ENCODE data around the gene ZC3H14.
A peak's percentile ranks its signal among the peaks of the same experiment; 100 is the strongest.

ZC3H14 gene

DNA sequence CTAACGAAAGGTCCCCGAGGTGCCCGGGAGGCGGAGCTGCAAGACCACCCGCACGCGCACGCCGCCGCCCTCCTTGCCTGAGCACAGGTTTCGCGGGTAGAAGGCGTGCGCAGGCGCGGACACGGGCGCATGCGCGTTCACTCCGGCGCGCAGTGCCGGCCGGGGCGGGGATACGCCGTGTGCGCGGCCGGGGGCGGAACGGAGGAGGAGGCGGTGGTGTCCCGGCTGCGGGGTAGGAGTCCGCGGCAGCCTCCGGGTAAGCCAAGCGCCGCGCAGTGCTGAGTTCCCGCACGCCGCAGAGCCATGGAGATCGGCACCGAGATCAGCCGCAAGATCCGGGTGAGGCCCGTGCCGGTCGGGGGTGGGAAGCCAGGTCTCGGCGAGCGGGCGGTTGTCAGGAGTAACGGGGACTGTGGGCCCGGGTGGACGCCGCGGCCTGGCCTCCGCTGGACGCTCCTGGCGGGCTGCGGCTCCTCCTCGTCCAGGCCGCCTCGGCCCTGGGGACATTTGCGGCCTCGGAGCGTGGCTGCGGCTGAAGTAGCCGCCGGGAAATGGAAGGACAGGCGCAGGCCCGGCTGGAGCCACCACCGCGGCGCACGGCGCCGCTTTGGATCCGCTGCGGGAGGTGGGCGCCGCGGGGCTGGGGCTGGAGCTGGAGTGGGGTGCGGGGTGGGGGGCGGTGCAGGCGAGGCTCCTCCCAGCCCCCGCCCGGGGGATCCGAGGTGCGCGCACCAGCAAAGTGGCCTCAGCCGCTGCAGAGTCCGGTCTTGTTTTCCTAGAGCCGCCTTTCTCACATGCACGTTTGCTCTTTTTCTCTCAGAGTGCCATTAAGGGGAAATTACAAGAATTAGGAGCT is at the start of gene ZC3H14 (continued):
- TF ChIP-seq ZNF677 (tag by site-specific recombination; IDR thresholded peaks at IDR 0.05) (no peak), SP2 (tag by site-specific recombination; IDR thresholded peaks at IDR 0.05) (peak; percentile 67), ZNF777 (tag by site-specific recombination; IDR thresholded peaks at IDR 0.05; ENCODE audit: borderline replicate concordance) (no peak), SP7 (tag by site-specific recombination; IDR thresholded peaks at IDR 0.05) (peak; percentile 53; the same call in 1 of the 2 replicates), ZNF571 (tag by site-specific recombination; IDR thresholded peaks at IDR 0.05) (no peak), HOXC10 (CRISPR knock-in tag; IDR thresholded peaks at IDR 0.05) (no peak), ZNF114 (tag by site-specific recombination; IDR thresholded peaks at IDR 0.05) (no peak), ZNF324 (tag by site-specific recombination; IDR thresholded peaks at IDR 0.05) (0 out of 2 replicates have a peak, but pooled peaks have one; percentile 40), ZNF600 (tag by site-specific recombination; IDR thresholded peaks at IDR 0.05) (peak; percentile 94), ZNF223 (tag by site-specific recombination; IDR thresholded peaks at IDR 0.05) (no peak), SALL2 (tag by site-specific recombination; IDR thresholded peaks at IDR 0.05; ENCODE audit: borderline replicate concordance) (no peak), TRIM28 (IDR thresholded peaks at IDR 0.05; ENCODE audit: borderline replicate concordance, low read length) (peak; percentile 34; the same call in 1 of the 2 replicates), ZNF211 (tag by site-specific recombination; IDR thresholded peaks at IDR 0.05; ENCODE audit: low read depth) (no peak), EGR2 (tag by site-specific recombination; IDR thresholded peaks at IDR 0.05; ENCODE audit: low read depth) (peak; percentile 80), ZNF48 (tag by site-specific recombination; IDR thresholded peaks at IDR 0.05) (no peak), ZNF776 (tag by site-specific recombination; IDR thresholded peaks at IDR 0.05; ENCODE audit: borderline replicate concordance) (no peak), ZNF530 (tag by site-specific recombination; IDR thresholded peaks at IDR 0.05; ENCODE audit: low read depth) (no peak), MEIS1 (CRISPR knock-in tag; IDR thresholded peaks at IDR 0.05; ENCODE audit: borderline replicate concordance) (no peak), ZBTB21 (tag by site-specific recombination; IDR thresholded peaks at IDR 0.05) (no peak), ZNF629 (tag by site-specific recombination; IDR thresholded peaks at IDR 0.05) (no peak)
- TF ChIP-seq, protein P1, sequence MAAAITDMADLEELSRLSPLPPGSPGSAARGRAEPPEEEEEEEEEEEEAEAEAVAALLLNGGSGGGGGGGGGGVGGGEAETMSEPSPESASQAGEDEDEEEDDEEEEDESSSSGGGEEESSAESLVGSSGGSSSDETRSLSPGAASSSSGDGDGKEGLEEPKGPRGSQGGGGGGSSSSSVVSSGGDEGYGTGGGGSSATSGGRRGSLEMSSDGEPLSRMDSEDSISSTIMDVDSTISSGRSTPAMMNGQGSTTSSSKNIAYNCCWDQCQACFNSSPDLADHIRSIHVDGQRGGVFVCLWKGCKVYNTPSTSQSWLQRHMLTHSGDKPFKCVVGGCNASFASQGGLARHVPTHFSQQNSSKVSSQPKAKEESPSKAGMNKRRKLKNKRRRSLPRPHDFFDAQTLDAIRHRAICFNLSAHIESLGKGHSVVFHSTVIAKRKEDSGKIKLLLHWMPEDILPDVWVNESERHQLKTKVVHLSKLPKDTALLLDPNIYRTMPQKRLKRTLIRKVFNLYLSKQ (tag by site-specific recombination; IDR thresholded peaks at IDR 0.05; ENCODE audit: borderline replicate concordance), result no peak
- TF ChIP-seq, protein P2, sequence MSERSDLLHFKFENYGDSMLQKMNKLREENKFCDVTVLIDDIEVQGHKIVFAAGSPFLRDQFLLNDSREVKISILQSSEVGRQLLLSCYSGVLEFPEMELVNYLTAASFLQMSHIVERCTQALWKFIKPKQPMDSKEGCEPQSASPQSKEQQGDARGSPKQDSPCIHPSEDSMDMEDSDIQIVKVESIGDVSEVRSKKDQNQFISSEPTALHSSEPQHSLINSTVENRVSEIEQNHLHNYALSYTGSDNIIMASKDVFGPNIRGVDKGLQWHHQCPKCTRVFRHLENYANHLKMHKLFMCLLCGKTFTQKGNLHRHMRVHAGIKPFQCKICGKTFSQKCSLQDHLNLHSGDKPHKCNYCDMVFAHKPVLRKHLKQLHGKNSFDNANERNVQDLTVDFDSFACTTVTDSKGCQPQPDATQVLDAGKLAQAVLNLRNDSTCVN (tag by site-specific recombination; optimal IDR thresholded peaks at IDR 0.05), result peak; percentile 96
- TF ChIP-seq, protein P3, sequence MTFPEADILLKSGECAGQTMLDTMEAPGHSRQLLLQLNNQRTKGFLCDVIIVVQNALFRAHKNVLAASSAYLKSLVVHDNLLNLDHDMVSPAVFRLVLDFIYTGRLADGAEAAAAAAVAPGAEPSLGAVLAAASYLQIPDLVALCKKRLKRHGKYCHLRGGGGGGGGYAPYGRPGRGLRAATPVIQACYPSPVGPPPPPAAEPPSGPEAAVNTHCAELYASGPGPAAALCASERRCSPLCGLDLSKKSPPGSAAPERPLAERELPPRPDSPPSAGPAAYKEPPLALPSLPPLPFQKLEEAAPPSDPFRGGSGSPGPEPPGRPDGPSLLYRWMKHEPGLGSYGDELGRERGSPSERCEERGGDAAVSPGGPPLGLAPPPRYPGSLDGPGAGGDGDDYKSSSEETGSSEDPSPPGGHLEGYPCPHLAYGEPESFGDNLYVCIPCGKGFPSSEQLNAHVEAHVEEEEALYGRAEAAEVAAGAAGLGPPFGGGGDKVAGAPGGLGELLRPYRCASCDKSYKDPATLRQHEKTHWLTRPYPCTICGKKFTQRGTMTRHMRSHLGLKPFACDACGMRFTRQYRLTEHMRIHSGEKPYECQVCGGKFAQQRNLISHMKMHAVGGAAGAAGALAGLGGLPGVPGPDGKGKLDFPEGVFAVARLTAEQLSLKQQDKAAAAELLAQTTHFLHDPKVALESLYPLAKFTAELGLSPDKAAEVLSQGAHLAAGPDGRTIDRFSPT (tag by site-specific recombination; IDR thresholded peaks at IDR 0.05), result no peak
- TF ChIP-seq, protein P4, sequence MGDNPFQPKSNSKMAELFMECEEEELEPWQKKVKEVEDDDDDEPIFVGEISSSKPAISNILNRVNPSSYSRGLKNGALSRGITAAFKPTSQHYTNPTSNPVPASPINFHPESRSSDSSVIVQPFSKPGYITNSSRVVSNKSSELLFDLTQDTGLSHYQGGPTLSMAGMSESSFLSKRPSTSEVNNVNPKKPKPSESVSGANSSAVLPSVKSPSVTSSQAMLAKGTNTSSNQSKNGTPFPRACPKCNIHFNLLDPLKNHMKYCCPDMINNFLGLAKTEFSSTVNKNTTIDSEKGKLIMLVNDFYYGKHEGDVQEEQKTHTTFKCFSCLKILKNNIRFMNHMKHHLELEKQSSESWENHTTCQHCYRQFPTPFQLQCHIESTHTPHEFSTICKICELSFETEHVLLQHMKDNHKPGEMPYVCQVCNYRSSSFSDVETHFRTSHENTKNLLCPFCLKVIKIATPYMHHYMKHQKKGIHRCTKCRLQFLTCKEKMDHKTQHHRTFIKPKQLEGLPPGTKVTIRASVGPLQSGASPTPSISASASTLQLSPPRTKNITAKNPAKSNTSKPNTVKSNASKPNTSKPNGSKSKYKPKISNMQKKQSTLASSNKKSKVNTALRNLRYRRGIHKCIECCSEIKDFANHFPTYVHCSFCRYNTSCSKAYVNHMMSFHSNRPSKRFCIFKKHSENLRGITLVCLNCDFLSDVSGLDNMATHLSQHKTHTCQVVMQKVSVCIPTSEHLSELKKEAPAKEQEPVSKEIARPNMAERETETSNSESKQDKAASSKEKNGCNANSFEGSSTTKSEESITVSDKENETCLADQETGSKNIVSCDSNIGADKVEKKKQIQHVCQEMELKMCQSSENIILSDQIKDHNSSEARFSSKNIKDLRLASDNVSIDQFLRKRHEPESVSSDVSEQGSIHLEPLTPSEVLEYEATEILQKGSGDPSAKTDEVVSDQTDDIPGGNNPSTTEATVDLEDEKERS (tag by site-specific recombination; IDR thresholded peaks at IDR 0.05), result no peak
- TF ChIP-seq, protein P5, sequence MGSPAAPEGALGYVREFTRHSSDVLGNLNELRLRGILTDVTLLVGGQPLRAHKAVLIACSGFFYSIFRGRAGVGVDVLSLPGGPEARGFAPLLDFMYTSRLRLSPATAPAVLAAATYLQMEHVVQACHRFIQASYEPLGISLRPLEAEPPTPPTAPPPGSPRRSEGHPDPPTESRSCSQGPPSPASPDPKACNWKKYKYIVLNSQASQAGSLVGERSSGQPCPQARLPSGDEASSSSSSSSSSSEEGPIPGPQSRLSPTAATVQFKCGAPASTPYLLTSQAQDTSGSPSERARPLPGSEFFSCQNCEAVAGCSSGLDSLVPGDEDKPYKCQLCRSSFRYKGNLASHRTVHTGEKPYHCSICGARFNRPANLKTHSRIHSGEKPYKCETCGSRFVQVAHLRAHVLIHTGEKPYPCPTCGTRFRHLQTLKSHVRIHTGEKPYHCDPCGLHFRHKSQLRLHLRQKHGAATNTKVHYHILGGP (tag by site-specific recombination; IDR thresholded peaks at IDR 0.05), result no peak
- TF ChIP-seq, protein P6, sequence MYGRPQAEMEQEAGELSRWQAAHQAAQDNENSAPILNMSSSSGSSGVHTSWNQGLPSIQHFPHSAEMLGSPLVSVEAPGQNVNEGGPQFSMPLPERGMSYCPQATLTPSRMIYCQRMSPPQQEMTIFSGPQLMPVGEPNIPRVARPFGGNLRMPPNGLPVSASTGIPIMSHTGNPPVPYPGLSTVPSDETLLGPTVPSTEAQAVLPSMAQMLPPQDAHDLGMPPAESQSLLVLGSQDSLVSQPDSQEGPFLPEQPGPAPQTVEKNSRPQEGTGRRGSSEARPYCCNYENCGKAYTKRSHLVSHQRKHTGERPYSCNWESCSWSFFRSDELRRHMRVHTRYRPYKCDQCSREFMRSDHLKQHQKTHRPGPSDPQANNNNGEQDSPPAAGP (tag by site-specific recombination; IDR thresholded peaks at IDR 0.05), result no peak
- TF ChIP-seq, protein P7, sequence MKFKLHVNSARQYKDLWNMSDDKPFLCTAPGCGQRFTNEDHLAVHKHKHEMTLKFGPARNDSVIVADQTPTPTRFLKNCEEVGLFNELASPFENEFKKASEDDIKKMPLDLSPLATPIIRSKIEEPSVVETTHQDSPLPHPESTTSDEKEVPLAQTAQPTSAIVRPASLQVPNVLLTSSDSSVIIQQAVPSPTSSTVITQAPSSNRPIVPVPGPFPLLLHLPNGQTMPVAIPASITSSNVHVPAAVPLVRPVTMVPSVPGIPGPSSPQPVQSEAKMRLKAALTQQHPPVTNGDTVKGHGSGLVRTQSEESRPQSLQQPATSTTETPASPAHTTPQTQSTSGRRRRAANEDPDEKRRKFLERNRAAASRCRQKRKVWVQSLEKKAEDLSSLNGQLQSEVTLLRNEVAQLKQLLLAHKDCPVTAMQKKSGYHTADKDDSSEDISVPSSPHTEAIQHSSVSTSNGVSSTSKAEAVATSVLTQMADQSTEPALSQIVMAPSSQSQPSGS (tag by site-specific recombination; IDR thresholded peaks at IDR 0.05; ENCODE audit: low read depth), result no peak

Data from HEK293 (cell line).